C4-2B (cell line): ENCODE results near the gene STK32C.
"Not testable (repeated sequence)": the region's sequence is repeated elsewhere in the genome, so short reads cannot be mapped to it uniquely, and the experiment has no call there.

ENCODE experiments used
- H3K27ac ChIP-seq: fragments of 450-650 bp; 2 replicates; pipeline ENCODE4 v1.5.1; 2017
- ZFX ChIP-seq: fragments of 450-650 bp; IDR thresholded peaks from 2 replicates; pipeline ENCODE4 v1.6.1; 2017
- TF ChIP-seq, protein P1 (sequence below): fragments of 450-650 bp; conservative IDR thresholded peaks from 2 replicates; pipeline ENCODE4 v1.5.1; 2017; ENCODE audit warnings: mild to moderate bottlenecking

STK32C gene

DNA sequence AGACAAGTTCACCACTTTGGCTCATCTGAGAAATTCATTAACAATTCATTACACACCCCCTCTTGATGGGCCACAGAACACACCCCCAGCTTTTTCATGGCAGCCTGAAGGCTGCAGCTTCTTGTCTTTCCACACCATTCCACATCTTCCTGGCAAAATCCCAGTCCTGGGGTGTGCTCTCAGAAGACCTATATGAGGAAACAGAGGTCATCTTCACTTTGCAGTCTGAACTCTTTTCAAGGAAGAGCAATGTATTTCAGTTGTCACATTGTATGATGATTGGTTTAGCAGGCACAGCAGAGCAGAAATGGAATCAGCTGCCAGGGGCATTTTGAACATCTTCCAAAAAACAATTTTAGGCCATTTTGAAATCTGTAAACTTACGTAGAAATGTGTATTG, 16.4 kb upstream of the STK32C start:
- no peak for TF ChIP-seq ZFX
- TF ChIP-seq, protein P1, sequence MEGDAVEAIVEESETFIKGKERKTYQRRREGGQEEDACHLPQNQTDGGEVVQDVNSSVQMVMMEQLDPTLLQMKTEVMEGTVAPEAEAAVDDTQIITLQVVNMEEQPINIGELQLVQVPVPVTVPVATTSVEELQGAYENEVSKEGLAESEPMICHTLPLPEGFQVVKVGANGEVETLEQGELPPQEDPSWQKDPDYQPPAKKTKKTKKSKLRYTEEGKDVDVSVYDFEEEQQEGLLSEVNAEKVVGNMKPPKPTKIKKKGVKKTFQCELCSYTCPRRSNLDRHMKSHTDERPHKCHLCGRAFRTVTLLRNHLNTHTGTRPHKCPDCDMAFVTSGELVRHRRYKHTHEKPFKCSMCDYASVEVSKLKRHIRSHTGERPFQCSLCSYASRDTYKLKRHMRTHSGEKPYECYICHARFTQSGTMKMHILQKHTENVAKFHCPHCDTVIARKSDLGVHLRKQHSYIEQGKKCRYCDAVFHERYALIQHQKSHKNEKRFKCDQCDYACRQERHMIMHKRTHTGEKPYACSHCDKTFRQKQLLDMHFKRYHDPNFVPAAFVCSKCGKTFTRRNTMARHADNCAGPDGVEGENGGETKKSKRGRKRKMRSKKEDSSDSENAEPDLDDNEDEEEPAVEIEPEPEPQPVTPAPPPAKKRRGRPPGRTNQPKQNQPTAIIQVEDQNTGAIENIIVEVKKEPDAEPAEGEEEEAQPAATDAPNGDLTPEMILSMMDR = no peak

DNA sequence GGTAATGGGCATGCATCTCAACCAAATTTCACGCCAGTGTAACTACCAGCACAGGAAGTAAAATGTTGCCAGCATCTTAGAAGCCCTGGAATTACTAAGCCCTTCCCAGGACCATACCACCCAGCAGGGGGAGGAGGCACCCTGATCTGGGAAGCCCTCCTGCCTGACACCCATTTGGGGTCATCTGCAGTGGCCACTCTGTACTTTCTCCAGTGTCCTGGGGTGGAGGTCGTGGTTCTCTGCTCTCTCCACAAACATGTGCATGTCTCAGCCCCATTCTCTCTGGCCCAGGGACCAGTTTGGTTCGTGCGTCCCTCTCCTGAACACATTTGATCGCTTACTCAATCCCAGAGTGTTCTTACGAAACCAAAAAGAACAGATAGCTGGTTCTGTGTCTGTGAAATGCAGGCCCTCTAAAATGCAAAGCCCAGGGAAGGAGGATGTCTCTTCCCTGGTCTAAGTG, 14.9 kb upstream of the STK32C start:
- no peak overlapping the region for H3K27ac ChIP-seq
- TF ChIP-seq ZFX = no peak
- TF ChIP-seq, protein P1 = no peak

More for the DNA sequence above, 16.4 kb upstream of the STK32C start:
- no peak overlapping the region for H3K27ac ChIP-seq

DNA sequence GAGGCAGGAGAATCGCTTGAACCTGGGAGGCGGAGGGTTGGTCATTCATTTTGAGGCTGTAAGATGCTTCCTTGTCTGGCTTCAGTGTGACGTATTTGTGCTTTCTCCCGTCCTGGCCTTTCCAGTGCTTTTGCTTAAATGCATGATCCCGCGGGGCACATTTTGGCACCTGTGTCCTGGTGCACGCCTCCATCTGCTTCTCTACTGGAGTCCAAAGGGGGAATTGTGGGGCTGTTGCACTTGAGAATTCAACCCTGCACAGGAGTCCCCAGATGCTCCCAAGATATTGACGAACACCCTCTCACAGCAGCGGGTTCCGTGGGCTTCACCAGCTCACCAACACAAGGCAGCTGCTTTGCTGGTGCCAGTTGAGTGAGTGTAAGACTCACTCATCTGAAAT, 14.0 kb upstream of the STK32C start:
- TF ChIP-seq, protein P1 = no peak
- TF ChIP-seq ZFX = no peak
- no peak overlapping the region for H3K27ac ChIP-seq

- TF ChIP-seq, protein P1 = no peak
- no peak for TF ChIP-seq ZFX
- H3K27ac ChIP-seq = no peak overlapping the region
These were observed 13.1 kb upstream of the STK32C start for GRCh38 chr10:132320654-132321469.

DNA sequence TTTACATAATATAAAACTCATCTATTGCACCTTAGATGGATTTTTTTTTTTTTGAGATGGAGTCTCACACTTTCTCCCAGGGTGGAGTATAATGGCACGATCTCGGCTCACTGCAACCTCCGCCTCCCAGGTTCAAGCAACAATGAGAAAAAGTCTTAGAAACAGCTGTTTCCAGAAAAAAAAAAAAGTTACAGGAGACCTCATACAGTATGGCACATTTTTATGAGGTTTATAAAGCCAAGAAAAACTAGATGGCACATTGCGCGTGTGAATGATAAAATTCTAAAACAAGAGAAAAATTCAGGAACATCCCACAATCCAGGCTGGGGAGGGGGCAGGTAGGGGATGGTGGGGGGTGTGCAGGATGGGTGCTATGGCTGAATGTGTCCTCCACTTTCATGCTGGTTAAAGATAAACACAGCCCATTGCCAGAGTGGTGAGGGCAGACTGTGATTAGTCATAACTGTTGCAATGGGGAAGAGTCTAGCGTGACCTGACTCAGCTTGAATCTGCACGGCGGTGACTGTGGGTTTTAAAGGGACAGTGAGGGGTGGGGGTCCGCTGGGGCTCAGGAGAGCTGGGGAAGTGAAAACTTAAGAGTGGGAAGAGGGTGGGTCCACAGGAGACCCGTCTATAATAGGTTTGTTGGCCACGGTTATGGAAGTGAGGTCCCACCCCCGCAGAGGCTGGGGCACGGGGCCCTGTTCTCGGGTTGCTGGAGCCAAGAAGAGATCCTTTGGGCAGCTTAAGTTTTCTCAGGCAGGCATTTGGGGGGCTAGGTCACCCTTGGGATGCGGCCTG, 12.3 kb upstream of the STK32C start:
- TF ChIP-seq ZFX = no peak
- TF ChIP-seq, protein P1 = no peak
- H3K27ac ChIP-seq = no peak overlapping the region

DNA sequence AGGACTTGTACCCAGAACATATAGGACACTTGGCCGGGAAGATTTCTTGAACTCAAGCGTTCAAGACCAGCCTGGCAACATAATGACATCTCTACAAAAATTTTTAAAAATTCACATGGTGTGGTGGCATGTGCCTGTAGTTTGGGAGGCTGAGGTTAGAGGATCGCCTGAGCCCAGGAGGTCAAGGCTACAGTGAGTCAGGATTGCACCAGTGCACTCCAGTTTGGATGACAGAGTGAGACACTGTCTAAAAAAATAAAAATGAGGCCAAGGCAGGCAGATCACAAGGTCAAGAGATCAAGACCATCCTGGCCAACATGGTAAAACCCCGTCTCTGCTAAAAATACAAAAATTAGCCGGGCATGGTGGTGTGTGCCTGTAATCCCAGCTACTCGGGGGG, 9.7 kb upstream of the STK32C start:
- not testable (repeated sequence) for H3K27ac ChIP-seq

GRCh38 chr10:132316133-132316532, 8.4 kb upstream of the STK32C start:
- TF ChIP-seq, protein P1 = no peak
- TF ChIP-seq ZFX = no peak
- H3K27ac ChIP-seq = no peak overlapping the region

DNA sequence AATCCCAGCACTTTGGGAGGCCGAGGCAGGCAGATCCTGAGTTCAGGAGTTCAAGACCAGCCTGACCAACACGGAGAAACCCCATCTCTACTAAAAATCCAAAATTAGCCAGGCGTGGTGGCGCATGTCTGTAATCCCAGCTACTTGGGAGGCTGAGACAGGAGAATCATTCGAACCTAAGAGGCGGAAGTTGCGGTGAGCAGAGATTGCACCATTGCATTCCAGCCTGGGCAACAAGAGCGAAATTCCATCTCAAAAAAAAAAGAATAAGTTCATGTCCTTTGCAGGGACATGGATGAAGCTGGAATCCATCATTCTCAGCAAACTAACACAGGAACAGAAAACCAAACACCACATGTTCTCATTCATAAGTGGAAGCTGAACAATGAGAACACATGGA, 7.1 kb upstream of the STK32C start:
- not testable (repeated sequence) for H3K27ac ChIP-seq
